RWPE1 (cell line): Measurements from ENCODE around the gene YOD1.

ENCODE experiments used
- CTCF ChIA-PET: fragments of 350-600 bp; sonication (Branson Sonifier 250); formaldehyde crosslinking; extraction: SDS; loops from one replicate; lab custom pipeline; 2021; lab: Yijun Ruan, JAX
- POLR2A ChIA-PET: fragments of 400-600 bp; formaldehyde crosslinking; extraction: SDS; loops from one replicate; lab custom pipeline; 2020; ENCODE audit warnings: antibody characterized with exemption; ENCODE audit not compliant: low non-redundant PET; lab: Yijun Ruan, JAX
- DNase-seq: peaks from one replicate; pipeline ENCODE4 v3.0.0; 2012; ENCODE audit warnings: low spot score
- H3K27ac ChIP-seq: fragments of 450-650 bp; 2 replicates; pipeline ENCODE4 v1.5.1; 2017
- CTCF ChIP-seq: fragments of 450-650 bp; conservative IDR thresholded peaks from 2 replicates; pipeline ENCODE4 v1.5.1; 2017; ENCODE audit warnings: low read depth, mild to moderate bottlenecking

YOD1 gene

DNA sequence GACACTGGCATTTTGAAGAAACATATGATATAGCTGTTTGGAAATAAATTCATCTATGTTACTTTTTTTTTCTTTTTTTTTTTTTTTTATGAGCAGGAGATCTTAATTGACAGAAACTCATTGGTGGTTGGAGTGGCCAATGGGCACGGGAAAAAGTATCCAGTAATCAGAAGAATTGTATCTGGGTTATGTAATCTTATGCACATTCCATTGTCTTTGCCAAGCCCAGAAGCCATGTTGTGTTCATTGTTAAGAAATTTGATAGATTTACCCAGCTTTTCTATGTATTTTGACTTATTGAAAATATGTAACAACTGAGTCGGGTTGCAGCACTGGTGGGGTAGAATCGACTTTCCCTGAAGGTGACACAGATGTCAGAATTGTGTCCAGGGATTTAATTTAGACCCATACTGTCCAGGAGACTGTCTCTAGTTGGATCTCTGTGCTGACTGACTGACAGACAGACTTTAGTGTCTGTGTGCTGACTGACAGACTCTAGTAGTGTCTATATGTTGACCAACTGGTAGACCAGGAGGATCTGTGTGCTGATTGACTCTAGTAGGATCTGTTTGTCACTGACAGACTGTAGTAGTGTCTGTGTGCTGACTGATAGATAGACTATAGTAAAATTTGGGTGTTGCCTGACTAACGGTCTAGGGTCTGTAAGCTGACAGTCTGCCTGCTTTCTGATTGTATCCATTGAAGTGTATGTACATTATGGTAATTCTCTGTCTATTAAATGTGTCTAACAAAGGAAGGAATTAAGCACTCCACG lies 25.4 kb upstream of the YOD1 start:
- ChIA-PET CTCF (interaction anchor here (0.5 to 1.1 kb wide), 5 partner anchors 22 to 428 kb away, joined by 3 to 5 read pairs (median 3); partner anchors contain the start of gene CR1), POLR2A (interaction anchor here (2.9 kb wide), 1 partner anchor 44 kb away, joined by 8 read pairs; the partner anchor contains the start of gene C1orf116)
- no peak for DNase-seq
- TF ChIP-seq CTCF = no peak
- H3K27ac ChIP-seq = no peak overlapping the region

DNA sequence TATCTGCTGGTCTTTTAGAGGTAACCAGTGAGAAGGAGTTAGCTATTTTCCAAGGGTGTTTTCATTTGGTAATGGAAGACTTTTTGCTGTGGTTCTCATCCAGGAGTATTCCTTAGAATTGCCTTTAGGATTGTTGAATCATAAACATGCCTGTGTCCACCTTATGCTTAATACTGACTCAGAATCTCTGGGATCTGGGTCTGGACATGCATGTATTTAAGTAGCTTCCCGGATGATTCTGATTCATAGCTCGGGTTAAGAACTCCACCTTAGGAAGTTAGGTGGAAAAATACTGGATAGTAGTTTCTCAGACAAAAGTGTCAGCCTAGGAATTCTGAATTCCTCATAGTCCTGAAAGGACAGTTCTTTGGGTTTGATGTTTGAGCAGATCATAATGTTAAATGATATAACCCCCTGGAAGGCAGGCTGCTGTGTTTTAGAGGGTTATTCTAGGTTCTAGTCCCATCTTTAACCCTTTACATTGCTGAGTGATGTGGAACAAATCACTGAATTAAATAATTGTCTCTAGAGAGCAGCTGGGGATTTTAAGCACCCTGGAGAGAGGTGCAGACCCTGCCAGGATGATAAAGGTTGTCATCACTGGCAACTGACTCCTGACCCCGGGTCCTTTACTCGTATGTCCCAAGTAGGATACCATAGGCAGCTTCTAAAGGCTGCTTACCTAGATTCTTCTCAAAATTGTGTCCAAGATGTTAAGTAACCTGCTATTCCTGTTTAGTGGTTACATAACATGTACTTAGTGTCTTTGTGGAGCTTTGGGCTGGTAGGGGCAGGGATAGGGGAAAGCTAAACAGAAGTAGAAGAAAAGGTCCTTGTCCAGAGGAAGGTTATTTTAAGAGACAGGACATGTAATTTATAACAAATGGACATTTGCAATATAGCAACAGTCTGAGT lies 23.2 kb upstream of the YOD1 start:
- CTCF ChIA-PET = interaction anchor here (0.6 to 1.0 kb wide), 5 partner anchors 14 to 334 kb away, joined by 3 to 4 read pairs (median 3); partner anchors contain the start of gene PFKFB2
- DNase-seq = peak; percentile 85
- H3K27ac ChIP-seq = peak overlapping the region; percentile 56; the same call in 1 of the 2 replicates
- POLR2A ChIA-PET = interaction anchor here (2.9 kb wide), 1 partner anchor 41 kb away, joined by 8 read pairs; the partner anchor contains the start of gene C1orf116
- no peak for TF ChIP-seq CTCF

DNA sequence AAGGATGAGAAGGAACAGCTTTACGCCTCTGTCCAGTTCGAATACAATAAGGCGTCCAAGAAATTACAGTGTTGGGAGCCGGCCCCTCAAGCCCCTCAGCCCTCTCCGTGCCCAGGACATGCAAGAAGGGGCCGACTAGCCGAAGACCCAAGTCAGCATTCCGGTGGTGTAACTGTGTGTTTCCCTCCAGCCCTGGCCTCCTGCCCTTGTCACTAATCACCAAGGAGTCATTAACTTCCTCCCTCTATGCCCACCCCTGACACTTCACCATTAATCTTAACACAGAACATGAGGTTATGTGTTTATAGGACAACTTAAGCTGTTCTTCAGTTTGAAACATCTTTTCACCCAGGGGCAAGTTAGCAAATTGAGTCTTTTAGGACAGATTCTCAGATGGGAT lies 21.2 kb upstream of the YOD1 start:
- POLR2A ChIA-PET = no interaction called here
- CTCF ChIA-PET = interaction anchor here (0.5 to 1.2 kb wide), 3 partner anchors 91 to 333 kb away, joined by 4 to 5 read pairs (median 4); no protein-coding TSS in a partner anchor
- H3K27ac ChIP-seq = peak overlapping the region; percentile 36; the same call in 1 of the 2 replicates
- TF ChIP-seq CTCF = no peak
- DNase-seq = no peak

DNA sequence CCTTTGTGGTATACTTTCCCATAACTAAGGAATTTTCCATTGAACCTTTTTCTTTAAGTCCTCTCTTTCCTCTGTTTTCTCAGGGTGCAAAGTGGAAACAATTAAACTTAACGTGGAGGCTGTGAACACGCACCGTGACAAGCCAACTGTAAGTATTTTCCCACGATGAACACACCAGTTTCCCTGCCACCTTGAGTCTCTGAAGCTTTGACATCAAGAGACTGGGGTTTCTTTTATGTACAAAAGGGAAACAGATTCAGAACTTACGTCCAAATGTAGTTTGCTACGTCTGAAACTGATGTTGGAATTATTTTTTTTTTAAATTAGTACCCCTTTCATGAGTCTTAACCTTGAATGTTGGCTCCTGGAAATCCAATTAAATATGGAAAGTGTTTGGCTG lies 20.4 kb upstream of the YOD1 start:
- no peak for TF ChIP-seq CTCF
- CTCF ChIA-PET = interaction anchor here (0.5 to 1.2 kb wide), 4 partner anchors 9 to 333 kb away, joined by 4 to 5 read pairs (median 4); no protein-coding TSS in a partner anchor
- no peak overlapping the region for H3K27ac ChIP-seq
- POLR2A ChIA-PET = no interaction called here
- DNase-seq = no peak

GRCh38 chr1:207070811-207071210 lies 19.8 kb upstream of the YOD1 start:
- POLR2A ChIA-PET = no interaction called here
- TF ChIP-seq CTCF = no peak
- CTCF ChIA-PET = interaction anchor here (1.2 kb wide), 1 partner anchor 334 kb away, joined by 5 read pairs; no protein-coding TSS in a partner anchor
- DNase-seq = no peak
- H3K27ac ChIP-seq = no peak overlapping the region
